HCT116 (cell line): ENCODE data around the gene ERC2. TPM values are rescaled to one million over a fixed set of nuclear protein-coding genes. Genes with fewer than 3 reads are reported as not detected.

ENCODE experiments used
- ATAC-seq: fragments of 200-7000 bp; cut with Tn5 transposase; 2 replicates; pipeline ENCODE4 v1.9.1; 2020; ENCODE audit warnings: mild to moderate bottlenecking, moderate library complexity
- BruUV-seq: library from RNA; stranded (reverse); fragments of 400-500 nt; replicated peaks from 2 replicates; lab custom pipeline; 2021; lab: Mats Ljungman, UMichigan
- CTCF ChIA-PET: fragments of 300-600 bp; sonication (Branson Sonifier 250); formaldehyde crosslinking; loops from one replicate; lab custom pipeline; 2021; ENCODE audit warnings: antibody characterized with exemption; lab: Charles Lee
- POLR2A ChIA-PET: fragments of 300-600, 350-600 bp; sonication (Branson Sonifier 250); formaldehyde crosslinking; loops from one replicate; lab custom pipeline; 2021; ENCODE audit warnings: antibody characterized with exemption; lab: Charles Lee
- RAD21 ChIA-PET, 2 experiments: fragments of 300-600 bp; sonication (Branson Sonifier 250); formaldehyde crosslinking; loops; one replicate each; lab custom pipeline; 2023; ENCODE audit warnings: low total read pairs in 2 of 2; ENCODE audit not compliant: uncharacterized antibody in 2 of 2, unreplicated experiment in 2 of 2, low non-redundant PET in 1 of 2; lab: Charles Lee
- DNase-seq: peaks from one replicate; pipeline ENCODE4 v3.0.0-alpha.2; 2010; ENCODE audit warnings: low read depth, low spot score
- H2AFZ ChIP-seq: fragments of 200-600 bp; shearing (Covaris generic), sonication (generic); 2 replicates; pipeline ENCODE4 v1.6.1; 2017; ENCODE audit warnings: low read depth, mixed run types, mixed read lengths, antibody characterized with exemption, low read length; ENCODE audit not compliant: poor library complexity, severe bottlenecking
- H3K27ac ChIP-seq: 2 replicates; pipeline ENCODE4 v1.5.1; 2012; ENCODE audit warnings: low read depth, low read length
- H3K27me3 ChIP-seq: fragments of 200-600 bp; sonication (generic); 2 replicates; pipeline ENCODE4 v1.6.1; 2016; ENCODE audit warnings: mixed run types, low read length, mixed read lengths; ENCODE audit not compliant: insufficient read depth
- H3K36me3 ChIP-seq, 2 experiments: fragments of 200-500 bp in 1 of 2; fragments of 200-600 bp in 1 of 2; sonication (Bioruptor generic) in 1 of 2; sonication (generic) in 1 of 2; 2 replicates each; pipeline versions ENCODE4 v1.5.1 to v1.6.1; 2014 to 2016; ENCODE audit warnings: low read length in 2 of 2, inconsistent platforms in 1 of 2, mixed read lengths in 1 of 2, mixed run types in 1 of 2; ENCODE audit not compliant: insufficient read depth in 2 of 2, control insufficient read depth in 1 of 2
- H3K4me1 ChIP-seq, 2 experiments: fragments of 200-600 bp in 1 of 2; sonication (generic) in 1 of 2; 2 replicates each; pipeline versions ENCODE4 v1.5.1 to v1.6.1; 2012 to 2017; ENCODE audit warnings: low read length in 2 of 2, inconsistent platforms in 1 of 2, mild to moderate bottlenecking in 1 of 2, mixed read lengths in 1 of 2, mixed run types in 1 of 2, moderate library complexity in 1 of 2; ENCODE audit not compliant: insufficient read depth in 2 of 2, control insufficient read depth in 1 of 2
- H3K4me2 ChIP-seq: fragments of 200-600 bp; sonication (generic); 2 replicates; pipeline ENCODE4 v1.6.1; 2017; ENCODE audit warnings: mixed run types, low read length, mixed read lengths
- H3K4me3 ChIP-seq, 2 experiments: fragments of 200-600 bp in 1 of 2; sonication (generic) in 1 of 2; replicated peaks in 1 of 2; 2 replicates each; pipeline ENCODE4 v1.5.1; 2011 to 2016; ENCODE audit warnings: low read length in 2 of 2, control low read depth in 1 of 2, low read depth in 1 of 2, mild to moderate bottlenecking in 1 of 2, mixed read lengths in 1 of 2, mixed run types in 1 of 2
- H3K79me2 ChIP-seq: fragments of 200-600 bp; sonication (generic); 2 replicates; pipeline ENCODE4 v1.6.1; 2017; ENCODE audit warnings: mild to moderate bottlenecking, mixed run types, low read length, moderate library complexity, mixed read lengths; ENCODE audit not compliant: insufficient read depth
- H3K9ac ChIP-seq: fragments of 200-600 bp; sonication (generic); 2 replicates; pipeline ENCODE4 v1.6.1; 2016; ENCODE audit warnings: low read length, mixed read lengths
- H3K9me2 ChIP-seq: fragments of 200-600 bp; sonication (generic), shearing (Covaris generic); 2 replicates; pipeline ENCODE4 v1.6.1; 2017; ENCODE audit warnings: mixed run types, mild to moderate bottlenecking, moderate library complexity; ENCODE audit not compliant: insufficient read depth
- H3K9me3 ChIP-seq, 2 experiments: fragments of 200-500 bp in 1 of 2; fragments of 200-600 bp in 1 of 2; sonication (Bioruptor generic) in 1 of 2; sonication (generic) in 1 of 2; 2 replicates each; pipeline ENCODE4 v1.6.1; 2014 to 2017; ENCODE audit warnings: low read length in 2 of 2, mixed read lengths in 2 of 2, inconsistent platforms in 1 of 2, low read depth in 1 of 2, mild to moderate bottlenecking in 1 of 2, mixed run types in 1 of 2, moderate library complexity in 1 of 2; ENCODE audit not compliant: control insufficient read depth in 1 of 2, insufficient read depth in 1 of 2
- H4K20me1 ChIP-seq: fragments of 200-600 bp; sonication (generic), shearing (Covaris generic); 2 replicates; pipeline ENCODE4 v1.6.1; 2017; ENCODE audit warnings: mixed run types, mild to moderate bottlenecking, moderate library complexity; ENCODE audit not compliant: insufficient read depth
- CBX3 ChIP-seq: IDR thresholded peaks from 2 replicates; pipeline ENCODE4 v1.6.1; 2012; ENCODE audit warnings: low read depth
- EGR1 ChIP-seq: IDR thresholded peaks from 2 replicates; pipeline ENCODE4 v1.6.1; 2012; ENCODE audit warnings: low read depth
- ELF1 ChIP-seq: IDR thresholded peaks from 2 replicates; pipeline ENCODE4 v1.6.1; 2012; ENCODE audit warnings: low read depth, borderline replicate concordance
- EZH2phosphoT487 ChIP-seq: fragments of 200-600 bp; IDR thresholded peaks from 2 replicates; pipeline ENCODE4 v1.6.1; 2018; ENCODE audit warnings: antibody characterized with exemption, borderline replicate concordance
- JUND ChIP-seq: IDR thresholded peaks from 2 replicates; pipeline ENCODE4 v1.6.1; 2012
- POLR2A ChIP-seq: IDR thresholded peaks from 2 replicates; pipeline ENCODE4 v1.7.0; 2011; ENCODE audit warnings: borderline replicate concordance; ENCODE audit not compliant: insufficient read depth, insufficient read length; ENCODE audit errors: extremely low read depth
- POLR2AphosphoS5 ChIP-seq: IDR thresholded peaks from 2 replicates; pipeline ENCODE4 v1.6.1; 2011; ENCODE audit warnings: mild to moderate bottlenecking, low read depth, low read length, moderate library complexity
- RAD21 ChIP-seq: IDR thresholded peaks from 2 replicates; pipeline ENCODE4 v1.6.1; 2012; ENCODE audit warnings: low read depth, mild to moderate bottlenecking
- SP1 ChIP-seq: IDR thresholded peaks from 2 replicates; pipeline ENCODE4 v1.6.1; 2012; ENCODE audit warnings: low read depth
- SRF ChIP-seq: IDR thresholded peaks from 2 replicates; pipeline ENCODE4 v1.6.1; 2012; ENCODE audit warnings: low read depth
- YY1 ChIP-seq: IDR thresholded peaks from 2 replicates; pipeline ENCODE4 v1.6.1; 2011; ENCODE audit warnings: low read length, low read depth, moderate library complexity, mild to moderate bottlenecking; ENCODE audit not compliant: insufficient replicate concordance; ENCODE audit errors: extremely low read depth
- ZFX ChIP-seq: fragments of 450-650 bp; IDR thresholded peaks from 2 replicates; pipeline ENCODE4 v1.6.1; 2017
- ZNF274 ChIP-seq: fragments of 200-500 bp; sonication (Bioruptor generic); IDR thresholded peaks from 2 replicates; pipeline ENCODE4 v1.6.1; 2014; ENCODE audit warnings: mild to moderate bottlenecking, low read depth, low read length, inconsistent platforms
- intact Hi-C: fragments of 100-400 bp; cut with micrococcal nuclease; formaldehyde crosslinking; loops from 2 replicates; pipeline ENCODE4 v1.10.0; 2022
- total RNA-seq: library from RNA; stranded (reverse); gene quantifications from one replicate; pipeline ENCODE4 v1.2.1, GENCODE V29; 2021; ENCODE audit not compliant: unreplicated experiment
- TF ChIP-seq, protein P1 (sequence below): IDR thresholded peaks from 2 replicates; pipeline ENCODE4 v1.6.1; 2012
- TF ChIP-seq, protein P2 (sequence below), 3 experiments: fragments of 200-600 bp in 1 of 3; sonication (generic) in 1 of 3; IDR thresholded peaks in 2 of 3; conservative IDR thresholded peaks in 1 of 3; 2 replicates each; pipeline ENCODE4 v1.5.1; 2012 to 2017; ENCODE audit warnings: low read depth in 2 of 3, low read length in 2 of 3, antibody characterized with exemption in 1 of 3, borderline replicate concordance in 1 of 3, control low read depth in 1 of 3, mild to moderate bottlenecking in 1 of 3, mixed read lengths in 1 of 3, mixed run types in 1 of 3, moderate library complexity in 1 of 3; ENCODE audit not compliant: insufficient read depth in 1 of 3

Gene ERC2
- total RNA-seq, 1 experiment from 2014 or later, result not detected

DNA sequence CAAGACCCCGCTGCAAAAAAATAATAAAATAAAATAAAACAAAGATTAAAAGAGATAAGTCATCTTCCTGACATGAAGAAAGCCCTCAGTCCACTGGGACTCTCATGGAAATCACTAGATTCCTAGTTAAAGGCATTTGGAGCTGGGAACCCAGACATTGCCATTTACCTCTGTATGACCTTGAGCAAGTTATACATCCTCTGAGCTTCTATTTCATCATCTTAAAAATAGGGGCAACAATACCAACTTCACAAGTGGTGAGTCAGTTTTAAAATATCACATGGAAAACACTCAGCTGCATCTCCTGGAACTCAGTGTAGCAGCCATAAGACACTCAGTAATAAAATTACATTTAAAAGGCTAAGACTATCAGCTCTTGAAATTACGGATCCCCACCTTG is 334.8 kb downstream of the ERC2 start:
- CTCF ChIA-PET, result no interaction called here
- peaks cover 4 to 8% of the 10 kb centered on the region in 2 experiments; a peak in 3 of 4 replicates for H3K4me1 ChIP-seq
- H3K79me2 ChIP-seq, result no peaks in the 10 kb centered on the region
- H3K9me2 ChIP-seq, result no peaks in the 10 kb centered on the region
- no peaks in the 10 kb centered on the region for H3K9me3 ChIP-seq
- no peak overlapping the region for H3K27ac ChIP-seq
- POLR2A ChIA-PET, result no interaction called here
- no peak for DNase-seq
- no peaks in the 10 kb centered on the region for H4K20me1 ChIP-seq
- no TSS peak for BruUV-seq
- no peaks in the 10 kb centered on the region for H3K36me3 ChIP-seq
- H3K4me2 ChIP-seq, result no peak overlapping the region
- H3K4me3 ChIP-seq, result no peak overlapping the region
- H2AFZ ChIP-seq, result no peak overlapping the region
- H3K9ac ChIP-seq, result no peak overlapping the region
- TF ChIP-seq ZFX (no peak), EGR1 (no peak), POLR2A (no peak), YY1 (no peak), SP1 (no peak), JUND (no peak), POLR2AphosphoS5 (no peak), EZH2phosphoT487 (no peak), RAD21 (no peak), CBX3 (no peak), ELF1 (no peak), SRF (no peak), ZNF274 (no peak)
- TF ChIP-seq, protein P1, sequence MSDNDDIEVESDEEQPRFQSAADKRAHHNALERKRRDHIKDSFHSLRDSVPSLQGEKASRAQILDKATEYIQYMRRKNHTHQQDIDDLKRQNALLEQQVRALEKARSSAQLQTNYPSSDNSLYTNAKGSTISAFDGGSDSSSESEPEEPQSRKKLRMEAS, result no peak
- TF ChIP-seq, protein P2, sequence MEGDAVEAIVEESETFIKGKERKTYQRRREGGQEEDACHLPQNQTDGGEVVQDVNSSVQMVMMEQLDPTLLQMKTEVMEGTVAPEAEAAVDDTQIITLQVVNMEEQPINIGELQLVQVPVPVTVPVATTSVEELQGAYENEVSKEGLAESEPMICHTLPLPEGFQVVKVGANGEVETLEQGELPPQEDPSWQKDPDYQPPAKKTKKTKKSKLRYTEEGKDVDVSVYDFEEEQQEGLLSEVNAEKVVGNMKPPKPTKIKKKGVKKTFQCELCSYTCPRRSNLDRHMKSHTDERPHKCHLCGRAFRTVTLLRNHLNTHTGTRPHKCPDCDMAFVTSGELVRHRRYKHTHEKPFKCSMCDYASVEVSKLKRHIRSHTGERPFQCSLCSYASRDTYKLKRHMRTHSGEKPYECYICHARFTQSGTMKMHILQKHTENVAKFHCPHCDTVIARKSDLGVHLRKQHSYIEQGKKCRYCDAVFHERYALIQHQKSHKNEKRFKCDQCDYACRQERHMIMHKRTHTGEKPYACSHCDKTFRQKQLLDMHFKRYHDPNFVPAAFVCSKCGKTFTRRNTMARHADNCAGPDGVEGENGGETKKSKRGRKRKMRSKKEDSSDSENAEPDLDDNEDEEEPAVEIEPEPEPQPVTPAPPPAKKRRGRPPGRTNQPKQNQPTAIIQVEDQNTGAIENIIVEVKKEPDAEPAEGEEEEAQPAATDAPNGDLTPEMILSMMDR (IDR thresholded peaks at IDR 0.05 in 2 of 3, conservative IDR thresholded peaks at IDR 0.05 in 1 of 3; ENCODE audit: borderline replicate concordance in 1 of 3, insufficient read depth in 1 of 3, low read depth in 2 of 3, low read length in 2 of 3), result no peak
- H3K27me3 ChIP-seq, result peaks cover 6% of the 10 kb centered on the region; the same call in 1 of the 2 replicates
- RAD21 ChIA-PET, result no interaction called here
- intact Hi-C loops, result no loop called here
- no peak for ATAC-seq
